NT2/D1 (cell line): ENCODE data around the gene KCNIP1.

Source experiments
- SUZ12 ChIP-seq: IDR thresholded peaks from 2 replicates; pipeline ENCODE4 v1.6.1; 2011; ENCODE audit not compliant: insufficient read length, insufficient read depth; ENCODE audit errors: extremely low read depth
- YY1 ChIP-seq: IDR thresholded peaks from 2 replicates; pipeline ENCODE4 v1.6.1; 2011; ENCODE audit not compliant: insufficient read length, insufficient read depth
- ZNF274 ChIP-seq: IDR thresholded peaks from 2 replicates; pipeline ENCODE4 v1.6.1; 2011; ENCODE audit warnings: mild to moderate bottlenecking, low read depth, low read length

DNA sequence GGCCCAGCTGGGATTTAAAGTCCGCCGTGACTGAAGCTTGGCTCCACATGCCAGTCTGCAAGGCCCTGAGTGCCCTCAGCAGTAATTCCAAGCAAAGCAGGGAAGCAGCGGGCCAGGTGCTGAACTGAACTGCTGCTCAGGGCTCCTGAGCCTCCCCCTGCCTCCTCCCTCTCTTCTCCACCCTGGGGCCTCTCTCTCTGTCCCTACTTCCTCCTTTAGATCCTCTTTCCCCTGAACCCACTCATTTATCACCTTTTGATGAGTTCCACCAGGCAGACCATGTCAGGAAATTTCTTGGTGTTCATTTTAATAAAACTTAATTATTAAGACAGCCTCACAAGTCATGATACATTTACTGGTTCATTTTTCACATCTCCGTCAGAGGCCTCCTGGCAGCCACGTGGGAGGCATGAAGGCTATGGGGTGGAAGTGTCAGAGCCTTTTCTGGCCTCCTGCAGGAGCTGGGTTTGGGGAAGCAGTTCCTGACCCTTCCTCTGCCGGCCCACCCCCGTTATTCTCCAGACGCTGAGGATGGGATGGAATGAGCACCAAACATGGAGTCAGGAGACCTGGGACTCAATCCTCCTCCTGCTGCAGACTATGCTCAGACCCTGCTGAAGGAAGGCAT, 32.2 kb upstream of the KCNIP1 start:
- TF ChIP-seq YY1 = no peak
- no peak for TF ChIP-seq ZNF274
- TF ChIP-seq SUZ12 = no peak
